Body of pancreas (tissue), 4 donors: ENCODE results near the gene MPP4. TPM values are rescaled to one million over a fixed set of nuclear protein-coding genes. Genes with fewer than 3 reads are reported as not detected.

ENCODE experiments used
- ATAC-seq: fragments of 150-250 bp; one replicate; pipeline ENCODE4 v1.9.1; 2016
- DNase-seq, 4 donors: peaks; one replicate each; pipeline ENCODE4 v3.0.0-alpha.2; 2019
- H3K27ac ChIP-seq, 4 donors: fragments of 200-600 bp; sonication (generic); 1 replicate in 3 of 4; 2 replicates in 1 of 4; pipeline versions ENCODE4 v1.5.1 to v1.6.1; 2016 to 2019; ENCODE audit warnings: mild to moderate bottlenecking in 1 of 4, mixed read lengths in 1 of 4, moderate library complexity in 1 of 4
- H3K27me3 ChIP-seq, 2 donors: fragments of 200-600 bp; sonication (generic); one replicate each; pipeline ENCODE4 v1.6.0; 2016; ENCODE audit warnings: mild to moderate bottlenecking in 1 of 2
- H3K36me3 ChIP-seq, 2 donors: fragments of 200-600 bp; sonication (generic); replicated peaks in 1 of 2; 2 replicates each; pipeline ENCODE4 v1.5.1; 2016; ENCODE audit warnings: low read depth in 2 of 2; ENCODE audit not compliant: insufficient read depth in 1 of 2
- H3K4me1 ChIP-seq: fragments of 200-600 bp; sonication (generic); one replicate; pipeline ENCODE4 v1.6.0; 2016
- H3K4me3 ChIP-seq, 2 donors: fragments of 200-600 bp; sonication (generic); 1 replicate in 1 of 2; 2 replicates in 1 of 2; pipeline ENCODE4 v1.5.1; 2016 to 2019
- H3K9me3 ChIP-seq, 3 donors: fragments of 200-600 bp; sonication (generic); 1 replicate in 2 of 3; 2 replicates in 1 of 3; pipeline ENCODE4 v1.5.1; 2016
- CTCF ChIP-seq, 7 experiments: fragments of 450-650 bp in 4 of 7; fragments of 200-600 bp in 3 of 7; sonication (generic) in 3 of 7; IDR thresholded peaks; one replicate each; pipeline ENCODE4 v1.5.1; 2016 to 2019; ENCODE audit warnings: antibody characterized with exemption in 7 of 7
- POLR2A ChIP-seq, 3 donors: fragments of 450-650 bp; IDR thresholded peaks; one replicate each; pipeline ENCODE4 v1.6.1; 2016; ENCODE audit warnings: antibody characterized with exemption in 3 of 3, mild to moderate bottlenecking in 2 of 3
- WGBS, 2 donors: methylation state at CpG; one replicate each; pipeline ENCODE4 v1.1.5; 2017; 5-methylcytosine and 5-hydroxymethylcytosine counted together
- intact Hi-C: fragments of 100-400 bp; cut with DNase I; formaldehyde crosslinking; loops from one replicate; pipeline ENCODE4 v1.15.1; 2023
- total RNA-seq, 2 donors: library from RNA; depleted of rRNA; stranded (reverse); fragments of >200 nt; gene quantifications; one replicate each; pipeline ENCODE4 v1.1.0, GENCODE V29; 2016

MPP4 gene
- total RNA-seq, 2 donors from 2014 or later, result not detected

GRCh38 chr2:201668402-201668910 is 30.0 kb downstream of the MPP4 start:
- intact Hi-C loops, result no loop called here
- no peaks in the 10 kb centered on the region for H3K4me1 ChIP-seq
- whole genome bisulfite sequencing, 2 donors, result 56 to 75% methylated on average over 3 of the region's 3 CpGs
- no peak overlapping the region for H3K4me3 ChIP-seq
- DNase-seq (no peak), ATAC-seq (no peak)
- TF ChIP-seq CTCF (IDR thresholded peaks at IDR 0.05) (no peak), POLR2A (IDR thresholded peaks at IDR 0.05) (no peak)
- no peak overlapping the region for H3K27ac ChIP-seq
- no peaks in the 10 kb centered on the region for H3K9me3 ChIP-seq
- no peaks in the 10 kb centered on the region for H3K27me3 ChIP-seq
- H3K36me3 ChIP-seq, result no peaks in the 10 kb centered on the region

- Histone ChIP-seq H3K27me3 (no peaks in the 10 kb centered on the region), H3K27ac (no peak overlapping the region), H3K9me3 (no peaks in the 10 kb centered on the region), H3K4me1 (no peaks in the 10 kb centered on the region), H3K4me3 (no peak overlapping the region), H3K36me3 (no peaks in the 10 kb centered on the region)
- no peak for TF ChIP-seq POLR2A (IDR thresholded peaks at IDR 0.05)
- TF ChIP-seq CTCF (IDR thresholded peaks at IDR 0.05), result no peak
- no peak for DNase-seq
- intact Hi-C loops, result no loop called here
- 69 to 76% methylated on average over 8 of the region's 8 CpGs for WGBS, 2 donors
- ATAC-seq, result no peak
These were observed 34.1 kb downstream of the MPP4 start for GRCh38 chr2:201664334-201664733.

- 49 to 52% methylated on average over 5 of the region's 5 CpGs for whole genome bisulfite sequencing, 2 donors
- no peaks in the 10 kb centered on the region for H3K36me3 ChIP-seq
- ATAC-seq (no peak), DNase-seq (no peak)
- no peak overlapping the region for H3K27ac ChIP-seq
- no peaks in the 10 kb centered on the region for H3K27me3 ChIP-seq
- TF ChIP-seq CTCF (IDR thresholded peaks at IDR 0.05), result no peak
- TF ChIP-seq POLR2A (IDR thresholded peaks at IDR 0.05), result no peak
- H3K4me1 ChIP-seq, result no peaks in the 10 kb centered on the region
- intact Hi-C loops, result no loop called here
- H3K9me3 ChIP-seq, result no peaks in the 10 kb centered on the region
- no peak overlapping the region for H3K4me3 ChIP-seq
These were observed 37.1 kb downstream of the MPP4 start for GRCh38 chr2:201661366-201661765.

- no peaks in the 10 kb centered on the region for H3K36me3 ChIP-seq
- no peak for ATAC-seq
- TF ChIP-seq POLR2A (IDR thresholded peaks at IDR 0.05) (no peak), CTCF (IDR thresholded peaks at IDR 0.05) (no peak)
- no peak for DNase-seq
- 55 to 60% methylated on average over 5 of the region's 5 CpGs for WGBS, 2 donors
- H3K4me1 ChIP-seq, result no peaks in the 10 kb centered on the region
- intact Hi-C loops, result no loop called here
- no peaks in the 10 kb centered on the region for H3K27me3 ChIP-seq
- H3K4me3 ChIP-seq, result no peak overlapping the region
- no peaks in the 10 kb centered on the region for H3K9me3 ChIP-seq
- H3K27ac ChIP-seq, result no peak overlapping the region
These were observed 38.0 kb downstream of the MPP4 start for GRCh38 chr2:201660293-201660895.

- Histone ChIP-seq H3K27me3 (no peaks in the 10 kb centered on the region), H3K9me3 (no peaks in the 10 kb centered on the region), H3K4me1 (no peaks in the 10 kb centered on the region), H3K36me3 (no peaks in the 10 kb centered on the region), H3K27ac (no peak overlapping the region), H3K4me3 (no peak overlapping the region)
- WGBS, 2 donors, result 58 to 70% methylated on average over 5 of the region's 5 CpGs
- DNase-seq (no peak), ATAC-seq (no peak)
- intact Hi-C loops, result no loop called here
- TF ChIP-seq POLR2A (IDR thresholded peaks at IDR 0.05) (no peak), CTCF (IDR thresholded peaks at IDR 0.05) (no peak)
These were observed 41.7 kb downstream of the MPP4 start for GRCh38 chr2:201656740-201657139.
